OCI-LY1 (cell line): ENCODE results near the gene JAK1.

Experiments used
- CTCF ChIP-seq: fragments of 200-600 bp; sonication (generic), shearing (Covaris generic); IDR thresholded peaks from 2 replicates; pipeline ENCODE4 v1.5.1; 2017; ENCODE audit warnings: mild to moderate bottlenecking, antibody characterized with exemption, low read length, moderate library complexity, mixed read lengths
- EZH2 ChIP-seq: fragments of 200-600 bp; sonication (generic), shearing (Covaris generic); IDR thresholded peaks from 2 replicates; pipeline ENCODE4 v1.8.0; 2017; ENCODE audit warnings: borderline replicate concordance, mixed run types, mild to moderate bottlenecking, antibody characterized with exemption, low read length, moderate library complexity, mixed read lengths

- TF ChIP-seq CTCF (no peak), EZH2 (no peak)
Observed at GRCh38 chr1:65001231-65001792, 35.0 kb upstream of the JAK1 start.
